ENCODE results near the gene UQCC2.

The UQCC2 gene

DNA sequence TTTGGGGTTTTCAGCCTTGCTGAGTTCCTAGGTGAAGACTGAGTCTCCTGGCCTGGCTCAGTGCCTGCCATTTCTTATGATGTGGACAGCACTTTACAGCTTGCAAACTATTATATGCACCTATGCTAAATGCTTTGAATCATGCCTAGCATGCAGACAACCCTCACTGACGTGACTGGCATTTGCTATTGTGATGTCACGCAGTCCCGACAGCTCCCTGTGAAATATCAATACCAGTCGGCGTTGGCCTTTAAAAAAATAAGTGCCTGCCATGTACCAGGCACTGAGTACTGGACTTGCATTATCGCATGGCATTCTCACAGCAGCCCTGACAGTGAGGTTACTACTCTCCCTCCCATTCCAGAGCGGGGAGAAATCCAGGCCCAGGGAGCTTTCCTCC, 35.5 kb downstream of the UQCC2 start:
- H3K27ac Mint-ChIP-seq = no peak overlapping the region
- ATAC-seq (replicated peaks) = no peak
- peaks cover 41% of the 10 kb centered on the region for H3K36me3 Mint-ChIP-seq (ENCODE audit: insufficient read depth)
- H3K4me1 Mint-ChIP-seq (ENCODE audit: low read depth in 2 of 2) = no peaks in the 10 kb centered on the region
- no peak overlapping the region for H3K4me3 Mint-ChIP-seq
- no peaks in the 10 kb centered on the region for H3K9me3 Mint-ChIP-seq
- DNase-seq = no peak
- no peaks in the 10 kb centered on the region for H3K27me3 Mint-ChIP-seq

GRCh38 chr6:33673851-33674250, 37.6 kb downstream of the UQCC2 start:
- DNase-seq = no peak
- peak overlapping the region; percentile 75 to 77 for H3K27ac Mint-ChIP-seq
- peaks cover 32% of the 10 kb centered on the region for H3K36me3 Mint-ChIP-seq (ENCODE audit: insufficient read depth)

GRCh38 chr6:33672808-33673207, 38.7 kb downstream of the UQCC2 start:
- H3K27ac Mint-ChIP-seq = peak overlapping the region in 1 of 2 donors; percentile 44
- no peak for DNase-seq
- H3K4me1 Mint-ChIP-seq (ENCODE audit: low read depth in 2 of 2) = peaks cover 0 to 7% of the 10 kb centered on the region in 2 donors
- peaks cover 38% of the 10 kb centered on the region for H3K36me3 Mint-ChIP-seq (ENCODE audit: insufficient read depth)
- no peaks in the 10 kb centered on the region for H3K27me3 Mint-ChIP-seq
- no peak for ATAC-seq (replicated peaks)
- H3K9me3 Mint-ChIP-seq = no peaks in the 10 kb centered on the region
- no peak overlapping the region for H3K4me3 Mint-ChIP-seq

More at GRCh38 chr6:33673851-33674250, 37.6 kb downstream of the UQCC2 start:
- Mint-ChIP-seq H3K27me3 (no peaks in the 10 kb centered on the region), H3K4me1 (ENCODE audit: low read depth in 2 of 2) (peaks cover 0 to under 1% of the 10 kb centered on the region in 2 donors), H3K4me3 (no peak overlapping the region), H3K9me3 (no peaks in the 10 kb centered on the region)
- no peak for ATAC-seq (replicated peaks)

GRCh38 chr6:33671744-33672072, 39.8 kb downstream of the UQCC2 start:
- peak overlapping the region in 1 of 2 donors; percentile 81 for H3K27ac Mint-ChIP-seq
- no peak overlapping the region for H3K4me3 Mint-ChIP-seq
- no peaks in the 10 kb centered on the region for H3K9me3 Mint-ChIP-seq
- ATAC-seq (replicated peaks) (no peak), DNase-seq (no peak)
- H3K36me3 Mint-ChIP-seq (ENCODE audit: insufficient read depth) = peaks cover 32% of the 10 kb centered on the region
- no peaks in the 10 kb centered on the region for H3K27me3 Mint-ChIP-seq
- peaks cover 0 to 7% of the 10 kb centered on the region in 2 donors for H3K4me1 Mint-ChIP-seq (ENCODE audit: low read depth in 2 of 2)

DNA sequence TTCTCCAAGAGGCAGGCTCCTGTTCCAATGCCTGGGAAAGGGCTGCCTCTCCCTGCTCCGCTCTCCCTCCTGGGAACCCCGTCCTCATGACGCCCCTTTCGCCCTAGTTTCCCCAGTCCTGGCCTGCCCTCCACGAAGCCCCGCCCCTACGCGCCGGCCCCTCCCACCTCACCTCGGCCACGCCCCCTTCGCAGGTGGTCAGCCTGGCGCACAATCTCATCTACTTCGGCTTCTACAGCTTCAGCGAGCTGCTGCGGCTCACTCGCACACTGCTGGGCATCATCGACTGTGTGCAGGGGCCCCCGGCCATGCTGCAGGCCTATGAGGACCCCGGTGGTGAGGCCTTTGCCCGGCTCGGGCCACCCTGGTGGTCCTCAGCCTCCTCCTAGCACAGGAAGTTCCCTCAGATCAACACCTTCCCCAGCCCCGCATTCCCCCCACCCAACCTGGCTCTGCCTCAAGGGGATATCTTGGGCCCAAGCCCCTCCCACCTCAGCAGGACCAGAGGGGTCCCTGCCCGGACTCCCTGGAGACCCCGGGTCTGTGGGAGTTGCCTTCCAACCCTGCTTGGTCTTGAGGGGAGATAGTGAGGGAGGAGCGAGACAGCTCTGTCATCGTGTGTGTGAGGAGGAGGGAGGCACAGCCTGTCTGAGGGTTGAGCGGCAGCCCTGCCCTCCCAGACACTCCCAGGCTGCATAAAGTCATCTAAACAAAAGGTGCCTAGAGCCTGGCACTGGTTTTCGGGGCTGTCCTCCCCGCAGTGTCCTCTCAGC, 40.3 kb downstream of the UQCC2 start:
- Mint-ChIP-seq H3K36me3 (ENCODE audit: insufficient read depth) (peaks cover 30% of the 10 kb centered on the region), H3K4me3 (no peak overlapping the region), H3K4me1 (ENCODE audit: low read depth in 2 of 2) (peaks cover 0 to 7% of the 10 kb centered on the region in 2 donors), H3K9me3 (no peaks in the 10 kb centered on the region), H3K27ac (peak overlapping the region in 1 of 2 donors; percentile 81), H3K27me3 (no peaks in the 10 kb centered on the region)
- DNase-seq = no peak
- ATAC-seq (replicated peaks) = no peak

DNA sequence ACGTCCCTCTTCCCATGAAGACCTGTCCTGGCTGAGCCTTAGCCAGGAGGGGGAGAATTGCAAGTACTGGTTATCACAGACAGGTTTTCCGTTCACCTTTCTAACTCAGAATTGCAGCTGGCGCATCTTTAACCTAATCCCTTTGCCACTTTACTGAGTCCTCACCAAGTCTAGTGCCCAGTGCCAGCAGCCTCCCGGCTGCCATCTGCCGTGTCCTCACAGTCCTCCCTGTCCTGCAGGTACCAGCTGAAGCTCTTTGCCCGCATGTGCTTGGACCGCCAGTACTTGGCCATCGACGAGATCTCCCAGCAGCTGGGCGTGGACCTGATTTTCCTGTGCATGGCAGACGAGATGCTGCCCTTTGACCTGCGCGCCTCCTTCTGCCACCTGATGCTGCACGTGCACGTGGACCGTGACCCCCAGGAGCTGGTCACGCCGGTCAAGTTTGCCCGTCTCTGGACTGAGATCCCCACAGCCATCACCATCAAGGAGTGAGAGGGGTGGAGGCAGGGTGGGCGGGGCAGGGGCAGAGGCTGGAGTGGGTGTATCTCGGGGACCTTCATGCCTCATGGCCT, 41.3 kb downstream of the UQCC2 start:
- Mint-ChIP-seq H3K4me3 (no peak overlapping the region), H3K27ac (peak overlapping the region in 1 of 2 donors; percentile 67), H3K9me3 (no peaks in the 10 kb centered on the region), H3K36me3 (ENCODE audit: insufficient read depth) (peaks cover 30% of the 10 kb centered on the region), H3K4me1 (ENCODE audit: low read depth in 2 of 2) (peaks cover 0 to 7% of the 10 kb centered on the region in 2 donors), H3K27me3 (no peaks in the 10 kb centered on the region)
- ATAC-seq (replicated peaks) (no peak), DNase-seq (no peak)

GRCh38 chr6:33668914-33669313, 42.6 kb downstream of the UQCC2 start:
- Mint-ChIP-seq H3K9me3 (no peaks in the 10 kb centered on the region), H3K4me3 (no peak overlapping the region), H3K27ac (peak overlapping the region in 1 of 2 donors; percentile 80), H3K27me3 (no peaks in the 10 kb centered on the region), H3K36me3 (ENCODE audit: insufficient read depth) (peaks cover 28% of the 10 kb centered on the region), H3K4me1 (ENCODE audit: low read depth in 2 of 2) (peaks cover 0 to 7% of the 10 kb centered on the region in 2 donors)
- DNase-seq (no peak), ATAC-seq (replicated peaks) (peak; percentile 68)

- Mint-ChIP-seq H3K27ac (peak overlapping the region; percentile 41 to 80), H3K27me3 (no peaks in the 10 kb centered on the region), H3K4me3 (no peak overlapping the region), H3K36me3 (ENCODE audit: insufficient read depth) (peaks cover 28% of the 10 kb centered on the region), H3K9me3 (no peaks in the 10 kb centered on the region), H3K4me1 (ENCODE audit: low read depth in 2 of 2) (peaks cover 0 to 9% of the 10 kb centered on the region in 2 donors)
- DNase-seq (no peak), ATAC-seq (replicated peaks) (no peak)
Observed at GRCh38 chr6:33668328-33668727, 43.2 kb downstream of the UQCC2 start.

DNA sequence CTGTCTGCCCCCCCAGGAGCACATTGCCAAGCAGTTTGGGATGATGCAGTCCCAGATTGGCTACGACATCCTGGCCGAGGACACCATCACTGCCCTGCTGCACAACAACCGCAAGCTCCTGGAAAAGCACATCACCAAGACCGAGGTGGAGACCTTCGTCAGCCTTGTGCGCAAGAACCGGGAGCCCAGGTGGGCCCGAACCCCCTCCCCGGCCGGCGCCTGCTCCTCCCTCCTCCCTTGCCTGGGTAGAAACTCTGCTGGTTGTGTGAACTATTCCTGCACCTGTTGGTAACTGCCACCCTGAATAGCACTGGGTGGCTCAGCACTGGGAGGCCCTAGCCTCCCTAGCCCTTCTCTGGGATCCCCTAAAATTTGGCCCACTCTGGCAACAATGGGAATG, 43.7 kb downstream of the UQCC2 start:
- Mint-ChIP-seq H3K9me3 (no peaks in the 10 kb centered on the region), H3K36me3 (ENCODE audit: insufficient read depth) (peaks cover 24% of the 10 kb centered on the region), H3K27me3 (no peaks in the 10 kb centered on the region), H3K27ac (peak overlapping the region; percentile 41 to 80), H3K4me3 (no peak overlapping the region), H3K4me1 (ENCODE audit: low read depth in 2 of 2) (peaks cover 0 to 12% of the 10 kb centered on the region in 2 donors)
- DNase-seq (no peak), ATAC-seq (replicated peaks) (no peak)

DNA sequence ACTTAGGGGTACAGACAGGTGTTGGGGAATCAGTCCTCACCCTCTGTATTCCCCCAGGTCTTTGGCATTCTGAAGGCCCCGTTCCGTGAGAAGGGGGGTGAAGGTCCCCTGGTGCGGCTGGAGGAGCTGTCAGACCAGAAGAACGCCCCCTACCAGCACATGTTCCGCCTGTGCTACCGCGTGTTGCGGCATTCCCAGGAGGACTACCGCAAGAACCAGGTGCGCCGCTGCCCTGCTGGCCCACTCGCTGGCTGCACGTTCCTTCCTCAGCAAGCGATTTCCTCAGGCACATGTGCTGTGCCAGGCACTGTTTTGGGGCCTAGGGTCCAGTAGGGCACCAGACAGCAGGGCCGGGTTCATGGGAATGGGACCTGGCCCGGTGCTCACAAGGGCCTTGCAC, 44.4 kb downstream of the UQCC2 start:
- no peak for ATAC-seq (replicated peaks)
- Mint-ChIP-seq H3K4me1 (ENCODE audit: low read depth in 2 of 2) (peaks cover 0 to 12% of the 10 kb centered on the region in 2 donors), H3K9me3 (no peaks in the 10 kb centered on the region), H3K27me3 (no peaks in the 10 kb centered on the region), H3K27ac (no peak overlapping the region), H3K4me3 (no peak overlapping the region), H3K36me3 (ENCODE audit: insufficient read depth) (peaks cover 27% of the 10 kb centered on the region)
- no peak for DNase-seq

GRCh38 chr6:33665957-33666356, 45.5 kb downstream of the UQCC2 start:
- Mint-ChIP-seq H3K9me3 (no peaks in the 10 kb centered on the region), H3K4me1 (ENCODE audit: low read depth in 2 of 2) (peaks cover 0 to 14% of the 10 kb centered on the region in 2 donors), H3K27ac (peak overlapping the region in 1 of 2 donors; percentile 38), H3K36me3 (ENCODE audit: insufficient read depth) (peaks cover 32% of the 10 kb centered on the region), H3K4me3 (no peak overlapping the region), H3K27me3 (no peaks in the 10 kb centered on the region)
- ATAC-seq (replicated peaks) = no peak
- DNase-seq = no peak

GRCh38 chr6:33664506-33665057, 46.9 kb downstream of the UQCC2 start:
- peaks cover 36% of the 10 kb centered on the region for H3K36me3 Mint-ChIP-seq (ENCODE audit: insufficient read depth)
- H3K4me1 Mint-ChIP-seq (ENCODE audit: low read depth in 2 of 2) = peaks cover 0 to 14% of the 10 kb centered on the region in 2 donors
- no peak for ATAC-seq (replicated peaks)
- no peaks in the 10 kb centered on the region for H3K27me3 Mint-ChIP-seq
- H3K4me3 Mint-ChIP-seq = no peak overlapping the region
- DNase-seq = no peak
- no peaks in the 10 kb centered on the region for H3K9me3 Mint-ChIP-seq
- peak overlapping the region in 1 of 2 donors; percentile 20 for H3K27ac Mint-ChIP-seq

GRCh38 chr6:33663727-33664449, 47.6 kb downstream of the UQCC2 start:
- H3K9me3 Mint-ChIP-seq = no peaks in the 10 kb centered on the region
- H3K4me3 Mint-ChIP-seq = no peak overlapping the region
- peaks cover 0 to 13% of the 10 kb centered on the region in 2 donors for H3K4me1 Mint-ChIP-seq (ENCODE audit: low read depth in 2 of 2)
- no peaks in the 10 kb centered on the region for H3K27me3 Mint-ChIP-seq
- peaks cover 35% of the 10 kb centered on the region for H3K36me3 Mint-ChIP-seq (ENCODE audit: insufficient read depth)
- peak overlapping the region in 1 of 2 donors; percentile 20 for H3K27ac Mint-ChIP-seq
- ATAC-seq (replicated peaks) = no peak
- no peak for DNase-seq
